Effector memory CD8-positive, alpha-beta T cell (primary cell): ENCODE results near the gene HACD2.
A peak's percentile ranks its signal among the peaks of the same experiment; 100 is the strongest.

Experiments used
- ATAC-seq: fragments of 150-1000 bp; cut with Tn5 transposase; replicated peaks from 2 replicates; pipeline ENCODE4 v1.10.0; 2021; ENCODE audit warnings: mild to moderate bottlenecking, moderate library complexity
- DNase-seq, 3 experiments: peaks; one replicate each; pipeline ENCODE4 v3.0.0; 2021
- H3K27ac Mint-ChIP-seq, 2 donors: one replicate each; pipeline ENCODE4 v1.8.0; 2022; ENCODE audit warnings: mild to moderate bottlenecking in 2 of 2, mixed read lengths in 2 of 2, moderate library complexity in 2 of 2
- H3K27me3 Mint-ChIP-seq, 2 donors: one replicate each; pipeline ENCODE4 v1.8.0; 2022; ENCODE audit warnings: mixed read lengths in 2 of 2
- H3K36me3 Mint-ChIP-seq: one replicate; pipeline ENCODE4 v1.8.0; 2022; ENCODE audit warnings: mild to moderate bottlenecking, moderate library complexity, mixed read lengths; ENCODE audit not compliant: insufficient read depth
- H3K4me1 Mint-ChIP-seq, 2 donors: one replicate each; pipeline ENCODE4 v1.8.0; 2022; ENCODE audit warnings: low read depth in 2 of 2, mixed read lengths in 2 of 2
- H3K4me3 Mint-ChIP-seq, 2 donors: one replicate each; pipeline ENCODE4 v1.8.0; 2022; ENCODE audit warnings: mild to moderate bottlenecking in 2 of 2, mixed read lengths in 2 of 2, moderate library complexity in 2 of 2
- H3K9me3 Mint-ChIP-seq, 2 donors: one replicate each; pipeline ENCODE4 v1.8.0; 2022; ENCODE audit warnings: mixed read lengths in 2 of 2

Gene HACD2

GRCh38 chr3:123547881-123548519, 36.9 kb downstream of the HACD2 start:
- peaks cover 14% of the 10 kb centered on the region for H3K36me3 Mint-ChIP-seq

GRCh38 chr3:123546133-123546755, 38.6 kb downstream of the HACD2 start:
- no peak overlapping the region for H3K4me3 Mint-ChIP-seq
- no peaks in the 10 kb centered on the region for H3K27me3 Mint-ChIP-seq
- H3K36me3 Mint-ChIP-seq: peaks cover 11% of the 10 kb centered on the region
- DNase-seq (no peak), ATAC-seq (no peak)
- peaks cover 7 to 11% of the 10 kb centered on the region in 2 donors for H3K4me1 Mint-ChIP-seq
- H3K27ac Mint-ChIP-seq: peak overlapping the region in 1 of 2 donors; percentile 29
- no peaks in the 10 kb centered on the region for H3K9me3 Mint-ChIP-seq

More at GRCh38 chr3:123547881-123548519, 36.9 kb downstream of the HACD2 start:
- H3K9me3 Mint-ChIP-seq: no peaks in the 10 kb centered on the region
- H3K27ac Mint-ChIP-seq: no peak overlapping the region
- no peak for DNase-seq
- ATAC-seq: no peak
- H3K27me3 Mint-ChIP-seq: no peaks in the 10 kb centered on the region
- peaks cover 14 to 19% of the 10 kb centered on the region in 2 donors for H3K4me1 Mint-ChIP-seq
- H3K4me3 Mint-ChIP-seq: no peak overlapping the region

- peaks cover 5% of the 10 kb centered on the region for H3K36me3 Mint-ChIP-seq
- no peak for DNase-seq
- H3K27me3 Mint-ChIP-seq: no peaks in the 10 kb centered on the region
- H3K9me3 Mint-ChIP-seq: no peaks in the 10 kb centered on the region
- peaks cover 1 to 2% of the 10 kb centered on the region in 2 donors for H3K4me1 Mint-ChIP-seq
- H3K27ac Mint-ChIP-seq: no peak overlapping the region
- H3K4me3 Mint-ChIP-seq: no peak overlapping the region
- no peak for ATAC-seq
Measured at GRCh38 chr3:123543950-123544349, 40.9 kb downstream of the HACD2 start.

- H3K36me3 Mint-ChIP-seq: peaks cover 3% of the 10 kb centered on the region
- H3K27ac Mint-ChIP-seq: no peak overlapping the region
- ATAC-seq (no peak), DNase-seq (no peak)
- peaks cover 0 to 9% of the 10 kb centered on the region in 2 donors for H3K4me1 Mint-ChIP-seq
- H3K27me3 Mint-ChIP-seq: no peaks in the 10 kb centered on the region
- H3K9me3 Mint-ChIP-seq: no peaks in the 10 kb centered on the region
- H3K4me3 Mint-ChIP-seq: no peak overlapping the region
Measured at GRCh38 chr3:123540285-123540684, 44.6 kb downstream of the HACD2 start.

GRCh38 chr3:123536153-123536895, 48.5 kb downstream of the HACD2 start:
- no peaks in the 10 kb centered on the region for H3K36me3 Mint-ChIP-seq
- DNase-seq: no peak
- H3K4me1 Mint-ChIP-seq: peaks cover 0 to 13% of the 10 kb centered on the region in 2 donors
- H3K27me3 Mint-ChIP-seq: no peaks in the 10 kb centered on the region
- H3K27ac Mint-ChIP-seq: peak overlapping the region in 1 of 2 donors; percentile 14
- no peak overlapping the region for H3K4me3 Mint-ChIP-seq
- no peaks in the 10 kb centered on the region for H3K9me3 Mint-ChIP-seq
- ATAC-seq: no peak

GRCh38 chr3:123535580-123535979, 49.3 kb downstream of the HACD2 start:
- DNase-seq (no peak), ATAC-seq (no peak)
- Mint-ChIP-seq H3K9me3 (no peaks in the 10 kb centered on the region), H3K36me3 (no peaks in the 10 kb centered on the region), H3K27ac (no peak overlapping the region), H3K4me1 (peaks cover 0 to 13% of the 10 kb centered on the region in 2 donors), H3K27me3 (no peaks in the 10 kb centered on the region), H3K4me3 (no peak overlapping the region)

- Mint-ChIP-seq H3K9me3 (no peaks in the 10 kb centered on the region), H3K27ac (no peak overlapping the region), H3K27me3 (no peaks in the 10 kb centered on the region), H3K4me3 (no peak overlapping the region), H3K36me3 (no peaks in the 10 kb centered on the region), H3K4me1 (peaks cover 0 to 13% of the 10 kb centered on the region in 2 donors)
- no peak for ATAC-seq
- no peak for DNase-seq
Measured at GRCh38 chr3:123534264-123534663, 50.6 kb downstream of the HACD2 start.

- Mint-ChIP-seq H3K27ac (no peak overlapping the region), H3K4me3 (no peak overlapping the region), H3K36me3 (no peaks in the 10 kb centered on the region), H3K27me3 (no peaks in the 10 kb centered on the region), H3K4me1 (peaks cover 0 to 13% of the 10 kb centered on the region in 2 donors), H3K9me3 (no peaks in the 10 kb centered on the region)
- DNase-seq: no peak
- ATAC-seq: no peak
Measured at GRCh38 chr3:123533554-123534159, 51.2 kb downstream of the HACD2 start.

GRCh38 chr3:123528130-123528529, 56.7 kb downstream of the HACD2 start:
- no peak overlapping the region for H3K27ac Mint-ChIP-seq

GRCh38 chr3:123527046-123527445, 57.8 kb downstream of the HACD2 start:
- H3K4me1 Mint-ChIP-seq: peaks cover 22 to 40% of the 10 kb centered on the region in 2 donors
- no peaks in the 10 kb centered on the region for H3K9me3 Mint-ChIP-seq
- H3K36me3 Mint-ChIP-seq: peaks cover 6% of the 10 kb centered on the region
- no peaks in the 10 kb centered on the region for H3K27me3 Mint-ChIP-seq
- H3K27ac Mint-ChIP-seq: peak overlapping the region in 1 of 2 donors; percentile 67
- no peak for ATAC-seq
- DNase-seq: no peak
- peak overlapping the region in 1 of 2 donors; percentile 44 for H3K4me3 Mint-ChIP-seq

More at GRCh38 chr3:123528130-123528529, 56.7 kb downstream of the HACD2 start:
- Mint-ChIP-seq H3K4me3 (no peak overlapping the region), H3K9me3 (no peaks in the 10 kb centered on the region), H3K4me1 (peaks cover 14 to 35% of the 10 kb centered on the region in 2 donors), H3K27me3 (no peaks in the 10 kb centered on the region), H3K36me3 (peaks cover 6% of the 10 kb centered on the region)
- ATAC-seq (no peak), DNase-seq (no peak)

GRCh38 chr3:123526474-123526873, 58.4 kb downstream of the HACD2 start:
- DNase-seq: no peak
- H3K36me3 Mint-ChIP-seq: peaks cover 11% of the 10 kb centered on the region
- ATAC-seq: no peak
- H3K9me3 Mint-ChIP-seq: no peaks in the 10 kb centered on the region
- H3K4me3 Mint-ChIP-seq: peak overlapping the region in 1 of 2 donors; percentile 44
- H3K4me1 Mint-ChIP-seq: peaks cover 26 to 44% of the 10 kb centered on the region in 2 donors
- H3K27ac Mint-ChIP-seq: peak overlapping the region in 1 of 2 donors; percentile 4
- no peaks in the 10 kb centered on the region for H3K27me3 Mint-ChIP-seq

GRCh38 chr3:123525433-123525832, 59.4 kb downstream of the HACD2 start:
- no peak for DNase-seq
- Mint-ChIP-seq H3K4me1 (peaks cover 35 to 53% of the 10 kb centered on the region in 2 donors), H3K36me3 (peaks cover 11% of the 10 kb centered on the region), H3K4me3 (no peak overlapping the region), H3K9me3 (no peaks in the 10 kb centered on the region), H3K27me3 (no peaks in the 10 kb centered on the region), H3K27ac (peak overlapping the region in 1 of 2 donors; percentile 35)
- ATAC-seq: no peak

- no peak overlapping the region for H3K4me3 Mint-ChIP-seq
- DNase-seq: no peak
- no peaks in the 10 kb centered on the region for H3K27me3 Mint-ChIP-seq
- H3K4me1 Mint-ChIP-seq: peaks cover 36 to 54% of the 10 kb centered on the region in 2 donors
- H3K27ac Mint-ChIP-seq: peak overlapping the region in 1 of 2 donors; percentile 35
- no peak for ATAC-seq
- H3K36me3 Mint-ChIP-seq: peaks cover 11% of the 10 kb centered on the region
- no peaks in the 10 kb centered on the region for H3K9me3 Mint-ChIP-seq
Measured at GRCh38 chr3:123524981-123525380, 59.9 kb downstream of the HACD2 start.
